Activated T-cell treated with anti-CD3 and anti-CD28 coated beads, Interleukin-2, amount 50 U/mL, for 4 hours (primary cell): ENCODE results near the gene EDN3. TPM values are rescaled to one million over a fixed set of nuclear protein-coding genes. Genes with fewer than 3 reads are reported as not detected.
A peak's percentile ranks its signal among the peaks of the same experiment; 100 is the strongest.

Source experiments
- ATAC-seq, 2 donors: fragments of 200-7000 bp; cut with Tn5 transposase; one replicate each; pipeline ENCODE4 v1.10.0; 2021
- DNase-seq: peaks from one replicate; pipeline ENCODE4 v3.0.0-alpha.2; 2020
- H3K27me3 Mint-ChIP-seq: one replicate; pipeline ENCODE4 v1.8.0; 2021; ENCODE audit warnings: low read depth, mixed read lengths
- H3K36me3 Mint-ChIP-seq: one replicate; pipeline ENCODE4 v1.8.0; 2022; ENCODE audit warnings: mixed read lengths; ENCODE audit not compliant: insufficient read depth
- H3K4me1 Mint-ChIP-seq: one replicate; pipeline ENCODE4 v1.8.0; 2021; ENCODE audit warnings: low read depth, mixed read lengths
- H3K4me3 Mint-ChIP-seq: one replicate; pipeline ENCODE4 v1.8.0; 2021; ENCODE audit warnings: mild to moderate bottlenecking, moderate library complexity, mixed read lengths
- H3K9me3 Mint-ChIP-seq: one replicate; pipeline ENCODE4 v1.8.0; 2021; ENCODE audit warnings: mixed read lengths
- total RNA-seq, 3 donors: library from RNA; stranded (reverse); gene quantifications; one replicate each; pipeline ENCODE4 v1.2.1, GENCODE V29; 2021

The EDN3 gene
- not detected for total RNA-seq

GRCh38 chr20:59300333-59301081 is at the start of gene EDN3:
Gene EDN3, plus strand, starts transcription at chr20:59300611. Its CDS starts 202 bp downstream, at chr20:59300813.
- Mint-ChIP-seq H3K9me3 (no peaks in the 10 kb centered on the region), H3K4me1 (peaks cover 3% of the 10 kb centered on the region), H3K27me3 (peaks cover 54% of the 10 kb centered on the region), H3K4me3 (no peak within 1 kb of the TSS), H3K36me3 (no peaks in the 10 kb centered on the region)
- no peak for ATAC-seq
- no peak for DNase-seq

- ATAC-seq (peak; percentile 47 to 59), DNase-seq (no peak)
- Mint-ChIP-seq H3K4me3 (peak overlapping the region; percentile 31), H3K9me3 (peaks cover 13% of the 10 kb centered on the region), H3K27me3 (no peaks in the 10 kb centered on the region), H3K4me1 (peaks cover 57% of the 10 kb centered on the region), H3K36me3 (peaks cover 32% of the 10 kb centered on the region)
Measured at GRCh38 chr20:59253325-59253724, 47.1 kb upstream of the EDN3 start.

GRCh38 chr20:59253779-59254319 is 46.6 kb upstream of the EDN3 start:
- Mint-ChIP-seq H3K36me3 (peaks cover 31% of the 10 kb centered on the region), H3K27me3 (no peaks in the 10 kb centered on the region), H3K9me3 (peaks cover 13% of the 10 kb centered on the region), H3K4me3 (peak overlapping the region; percentile 2), H3K4me1 (peaks cover 62% of the 10 kb centered on the region)
- peak; percentile 65 to 69 for ATAC-seq
- DNase-seq = no peak

GRCh38 chr20:59255256-59255655 is 45.2 kb upstream of the EDN3 start:
- DNase-seq = no peak
- no peak overlapping the region for H3K4me3 Mint-ChIP-seq
- no peaks in the 10 kb centered on the region for H3K27me3 Mint-ChIP-seq
- ATAC-seq = no peak
- peaks cover 68% of the 10 kb centered on the region for H3K4me1 Mint-ChIP-seq
- H3K9me3 Mint-ChIP-seq = peaks cover 13% of the 10 kb centered on the region
- peaks cover 21% of the 10 kb centered on the region for H3K36me3 Mint-ChIP-seq

- DNase-seq = no peak
- Mint-ChIP-seq H3K4me1 (peaks cover 48% of the 10 kb centered on the region), H3K9me3 (no peaks in the 10 kb centered on the region), H3K36me3 (peaks cover 3% of the 10 kb centered on the region), H3K27me3 (no peaks in the 10 kb centered on the region), H3K4me3 (peak overlapping the region; percentile 30)
- peak; percentile 42 to 59 for ATAC-seq
Measured at GRCh38 chr20:59258221-59258621, 42.2 kb upstream of the EDN3 start.

- peaks cover 30% of the 10 kb centered on the region for H3K4me1 Mint-ChIP-seq
- no peak for DNase-seq
- no peak for ATAC-seq
- no peaks in the 10 kb centered on the region for H3K27me3 Mint-ChIP-seq
- peaks cover 3% of the 10 kb centered on the region for H3K36me3 Mint-ChIP-seq
- H3K9me3 Mint-ChIP-seq = no peaks in the 10 kb centered on the region
- no peak overlapping the region for H3K4me3 Mint-ChIP-seq
Measured at GRCh38 chr20:59259946-59260345, 40.5 kb upstream of the EDN3 start.

GRCh38 chr20:59265298-59265697 is 35.1 kb upstream of the EDN3 start:
- H3K4me1 Mint-ChIP-seq = peaks cover 9% of the 10 kb centered on the region
- ATAC-seq (no peak), DNase-seq (no peak)
- H3K4me3 Mint-ChIP-seq = no peak overlapping the region
- H3K27me3 Mint-ChIP-seq = peaks cover 9% of the 10 kb centered on the region
- no peaks in the 10 kb centered on the region for H3K36me3 Mint-ChIP-seq
- no peaks in the 10 kb centered on the region for H3K9me3 Mint-ChIP-seq

GRCh38 chr20:59268870-59269269 is 31.5 kb upstream of the EDN3 start:
- Mint-ChIP-seq H3K36me3 (no peaks in the 10 kb centered on the region), H3K9me3 (no peaks in the 10 kb centered on the region), H3K4me3 (no peak overlapping the region), H3K27me3 (peaks cover 9% of the 10 kb centered on the region), H3K4me1 (peaks cover 14% of the 10 kb centered on the region)
- ATAC-seq = no peak
- DNase-seq = no peak

GRCh38 chr20:59269411-59270025 is 30.9 kb upstream of the EDN3 start:
- ATAC-seq (peak in 1 of 2 donors; percentile 43), DNase-seq (no peak)
- Mint-ChIP-seq H3K9me3 (no peaks in the 10 kb centered on the region), H3K4me1 (peaks cover 20% of the 10 kb centered on the region), H3K36me3 (no peaks in the 10 kb centered on the region), H3K27me3 (peaks cover 11% of the 10 kb centered on the region), H3K4me3 (no peak overlapping the region)

GRCh38 chr20:59270380-59270779 is 30.0 kb upstream of the EDN3 start:
- no peaks in the 10 kb centered on the region for H3K36me3 Mint-ChIP-seq

GRCh38 chr20:59273739-59274357 is 26.6 kb upstream of the EDN3 start:
- peaks cover 4% of the 10 kb centered on the region for H3K27me3 Mint-ChIP-seq
- H3K9me3 Mint-ChIP-seq = no peaks in the 10 kb centered on the region
- no peaks in the 10 kb centered on the region for H3K36me3 Mint-ChIP-seq
- H3K4me1 Mint-ChIP-seq = peaks cover 23% of the 10 kb centered on the region
- no peak for ATAC-seq
- H3K4me3 Mint-ChIP-seq = no peak overlapping the region
- DNase-seq = no peak

More at GRCh38 chr20:59270380-59270779, 30.0 kb upstream of the EDN3 start:
- H3K27me3 Mint-ChIP-seq = peaks cover 11% of the 10 kb centered on the region
- H3K4me1 Mint-ChIP-seq = peaks cover 23% of the 10 kb centered on the region
- H3K4me3 Mint-ChIP-seq = no peak overlapping the region
- ATAC-seq = no peak
- H3K9me3 Mint-ChIP-seq = no peaks in the 10 kb centered on the region
- no peak for DNase-seq

GRCh38 chr20:59276938-59277337 is 23.5 kb upstream of the EDN3 start:
- H3K4me1 Mint-ChIP-seq = peaks cover 14% of the 10 kb centered on the region
- H3K27me3 Mint-ChIP-seq = peaks cover 4% of the 10 kb centered on the region
- DNase-seq (no peak), ATAC-seq (no peak)
- H3K36me3 Mint-ChIP-seq = no peaks in the 10 kb centered on the region
- H3K9me3 Mint-ChIP-seq = no peaks in the 10 kb centered on the region
- H3K4me3 Mint-ChIP-seq = no peak overlapping the region

GRCh38 chr20:59284470-59284869 is 15.9 kb upstream of the EDN3 start:
- Mint-ChIP-seq H3K27me3 (peaks cover 2% of the 10 kb centered on the region), H3K4me3 (no peak overlapping the region), H3K36me3 (no peaks in the 10 kb centered on the region), H3K4me1 (no peaks in the 10 kb centered on the region), H3K9me3 (no peaks in the 10 kb centered on the region)
- DNase-seq (no peak), ATAC-seq (no peak)

- H3K9me3 Mint-ChIP-seq = no peaks in the 10 kb centered on the region
Measured at GRCh38 chr20:59289994-59290393, 10.4 kb upstream of the EDN3 start.

More at GRCh38 chr20:59289994-59290393, 10.4 kb upstream of the EDN3 start:
- Mint-ChIP-seq H3K4me3 (no peak overlapping the region), H3K27me3 (peaks cover 19% of the 10 kb centered on the region), H3K36me3 (no peaks in the 10 kb centered on the region), H3K4me1 (no peaks in the 10 kb centered on the region)
- DNase-seq (no peak), ATAC-seq (no peak)
